Measurements from ENCODE around the gene KCNJ5. TPM values are rescaled to one million over a fixed set of nuclear protein-coding genes. Genes with fewer than 3 reads are reported as not detected.

KCNJ5 gene
- total RNA-seq, 4 donors from 2014 or later = 0.31 to 3.2 (median 0.71) TPM

- Histone ChIP-seq H3K36me3 (no peaks in the 10 kb centered on the region), H3K27ac (no peak overlapping the region), H3K4me1 (no peaks in the 10 kb centered on the region), H3K4me3 (no peak overlapping the region), H3K27me3 (no peaks in the 10 kb centered on the region), H3K9me3 (no peaks in the 10 kb centered on the region)
- 96% methylated on average over 4 of the region's 9 CpGs; no CpG with 5 or more reads in 1 of the 2 donors for WGBS, 2 donors (ENCODE audit: low coverage in 1 of 2)
- ATAC-seq = no peak
- TF ChIP-seq EP300 (IDR thresholded peaks at IDR 0.05) (no peak), POLR2A (IDR thresholded peaks at IDR 0.05) (no peak)
These were observed 28.8 kb upstream of the KCNJ5 start for GRCh38 chr11:128862406-128862805.

- WGBS, 2 donors (ENCODE audit: low coverage in 1 of 2) = 61 to 80% methylated on average over 2 to 3 of the region's 4 CpGs
- Histone ChIP-seq H3K4me1 (no peaks in the 10 kb centered on the region), H3K27ac (no peak overlapping the region), H3K4me3 (no peak overlapping the region), H3K27me3 (no peaks in the 10 kb centered on the region), H3K36me3 (no peaks in the 10 kb centered on the region), H3K9me3 (no peaks in the 10 kb centered on the region)
- TF ChIP-seq CTCF (IDR thresholded peaks at IDR 0.05) = no peak
- TF ChIP-seq POLR2A (IDR thresholded peaks at IDR 0.05) = no peak
- TF ChIP-seq EP300 (IDR thresholded peaks at IDR 0.05) = no peak
- no peak for TF ChIP-seq POLR2AphosphoS5 (IDR thresholded peaks at IDR 0.05)
- ATAC-seq = no peak
These were observed 28.1 kb upstream of the KCNJ5 start for GRCh38 chr11:128862908-128863660.

- no peak for ATAC-seq
- WGBS, 2 donors (ENCODE audit: low coverage in 1 of 2) = 84 to 88% methylated on average over 1 of the region's 1 CpG
These were observed 25.7 kb upstream of the KCNJ5 start for GRCh38 chr11:128865490-128865889.

GRCh38 chr11:128867277-128867676 is 23.9 kb upstream of the KCNJ5 start, which contains the start of gene KCNJ1:
Gene KCNJ1, minus strand, starts transcription at chr11:128867296. Its CDS starts 27,053 bp downstream, at chr11:128840243.
- H3K4me3 ChIP-seq = no peak within 1 kb of the TSS
- H3K27me3 ChIP-seq = no peaks in the 10 kb centered on the region
- no peaks in the 10 kb centered on the region for H3K36me3 ChIP-seq
- TF ChIP-seq POLR2A (IDR thresholded peaks at IDR 0.05) = no peak
- TF ChIP-seq EP300 (IDR thresholded peaks at IDR 0.05) = no peak
- no peak for TF ChIP-seq POLR2AphosphoS5 (IDR thresholded peaks at IDR 0.05)
- no peak for TF ChIP-seq CTCF (IDR thresholded peaks at IDR 0.05)
- H3K4me1 ChIP-seq = no peaks in the 10 kb centered on the region
- H3K9me3 ChIP-seq = no peaks in the 10 kb centered on the region
- WGBS, 2 donors (ENCODE audit: low coverage in 1 of 2) = 68 to 78% methylated on average over 8 of the region's 8 CpGs
- H3K27ac ChIP-seq = no peak within 1 kb of the TSS
- no peak for ATAC-seq

More at GRCh38 chr11:128865490-128865889, 25.7 kb upstream of the KCNJ5 start:
- Histone ChIP-seq H3K4me3 (no peak overlapping the region), H3K9me3 (no peaks in the 10 kb centered on the region), H3K27ac (no peak overlapping the region), H3K27me3 (no peaks in the 10 kb centered on the region), H3K4me1 (no peaks in the 10 kb centered on the region), H3K36me3 (no peaks in the 10 kb centered on the region)
- TF ChIP-seq POLR2AphosphoS5 (IDR thresholded peaks at IDR 0.05) (no peak), POLR2A (IDR thresholded peaks at IDR 0.05) (no peak), EP300 (IDR thresholded peaks at IDR 0.05) (no peak), CTCF (IDR thresholded peaks at IDR 0.05) (no peak)

- H3K36me3 ChIP-seq = no peaks in the 10 kb centered on the region
- H3K9me3 ChIP-seq = no peaks in the 10 kb centered on the region
- no peak for ATAC-seq
- TF ChIP-seq EP300 (IDR thresholded peaks at IDR 0.05) = no peak
- no peak for TF ChIP-seq POLR2AphosphoS5 (IDR thresholded peaks at IDR 0.05)
- no peak for TF ChIP-seq CTCF (IDR thresholded peaks at IDR 0.05)
- no peak for TF ChIP-seq POLR2A (IDR thresholded peaks at IDR 0.05)
- H3K27me3 ChIP-seq = no peaks in the 10 kb centered on the region
- H3K27ac ChIP-seq = no peak overlapping the region
- H3K4me1 ChIP-seq = no peaks in the 10 kb centered on the region
- 94 to 100% methylated on average over 4 to 6 of the region's 10 CpGs for WGBS, 2 donors (ENCODE audit: low coverage in 1 of 2)
- no peak overlapping the region for H3K4me3 ChIP-seq
These were observed 22.1 kb upstream of the KCNJ5 start for GRCh38 chr11:128868841-128869671.
